ENCODE results near the gene SLC25A46. TPM values are rescaled to one million over a fixed set of nuclear protein-coding genes. Genes with fewer than 3 reads are reported as not detected.
"Not testable (repeated sequence)": the region's sequence is repeated elsewhere in the genome, so short reads cannot be mapped to it uniquely, and the experiment has no call there.

The SLC25A46 gene
- total RNA-seq (10 to 100 TPM; 26.7 to 28.3 TPM), total RNA-seq (46.4 to 65.2 reads per million in 2 donors)

- Mint-ChIP-seq H3K36me3 (ENCODE audit: low read depth) (peaks cover 2% of the 10 kb centered on the region), H3K4me3 (peak within 1 kb of the TSS; percentile 96), H3K4me1 (peaks cover 26% of the 10 kb centered on the region), H3K27me3 (peaks cover 8% of the 10 kb centered on the region), H3K27ac (peak within 1 kb of the TSS; percentile 94)
- DNase-seq (peak; percentile 75 to 79 (median 77)), ATAC-seq (peak; percentile 90)
- no peaks in the 10 kb centered on the region for H3K9me3 ChIP-seq (ENCODE audit: control insufficient read depth, low read length, poor library complexity, severe bottlenecking)
Observed at GRCh38 chr5:110738812-110739651, at the start of gene SLC25A46. Gene SLC25A46 (plus strand): TSS chr5:110739007. CDS start chr5:110739120, 113 bp downstream.

- H3K36me3 Mint-ChIP-seq (ENCODE audit: low read depth); H3K27me3 Mint-ChIP-seq; ATAC-seq; DNase-seq; H3K4me1 Mint-ChIP-seq; H3K9me3 ChIP-seq (ENCODE audit: control insufficient read depth, low read length, poor library complexity, severe bottlenecking); H3K27ac Mint-ChIP-seq; H3K4me3 Mint-ChIP-seq: not testable (repeated sequence)
Observed at GRCh38 chr5:110690587-110690986, 48.2 kb upstream of the SLC25A46 start.

GRCh38 chr5:110692669-110693068 is 46.1 kb upstream of the SLC25A46 start:
- DNase-seq; H3K27ac Mint-ChIP-seq; H3K27me3 Mint-ChIP-seq; H3K4me3 Mint-ChIP-seq; H3K9me3 ChIP-seq (ENCODE audit: control insufficient read depth, low read length, poor library complexity, severe bottlenecking); H3K4me1 Mint-ChIP-seq; ATAC-seq; H3K36me3 Mint-ChIP-seq (ENCODE audit: low read depth): not testable (repeated sequence)

- H3K4me3 Mint-ChIP-seq = no peak overlapping the region
Observed at GRCh38 chr5:110702300-110702699, 36.5 kb upstream of the SLC25A46 start.

GRCh38 chr5:110702704-110703103 is 36.1 kb upstream of the SLC25A46 start:
- Mint-ChIP-seq H3K27ac (no peak overlapping the region), H3K4me3 (no peak overlapping the region), H3K27me3 (peaks cover 19% of the 10 kb centered on the region), H3K4me1 (no peaks in the 10 kb centered on the region), H3K36me3 (ENCODE audit: low read depth) (no peaks in the 10 kb centered on the region)
- ATAC-seq (no peak), DNase-seq (no peak)
- no peaks in the 10 kb centered on the region for H3K9me3 ChIP-seq (ENCODE audit: control insufficient read depth, low read length, poor library complexity, severe bottlenecking)

More at GRCh38 chr5:110702300-110702699, 36.5 kb upstream of the SLC25A46 start:
- DNase-seq (no peak), ATAC-seq (no peak)
- Mint-ChIP-seq H3K4me1 (no peaks in the 10 kb centered on the region), H3K27ac (no peak overlapping the region), H3K36me3 (ENCODE audit: low read depth) (no peaks in the 10 kb centered on the region), H3K27me3 (peaks cover 19% of the 10 kb centered on the region)
- H3K9me3 ChIP-seq (ENCODE audit: control insufficient read depth, low read length, poor library complexity, severe bottlenecking) = no peaks in the 10 kb centered on the region

GRCh38 chr5:110703481-110703880 is 35.3 kb upstream of the SLC25A46 start:
- H3K36me3 Mint-ChIP-seq (ENCODE audit: low read depth) = no peaks in the 10 kb centered on the region
- H3K4me3 Mint-ChIP-seq = no peak overlapping the region
- H3K4me1 Mint-ChIP-seq = no peaks in the 10 kb centered on the region
- H3K9me3 ChIP-seq (ENCODE audit: control insufficient read depth, low read length, poor library complexity, severe bottlenecking) = no peaks in the 10 kb centered on the region
- ATAC-seq (no peak), DNase-seq (no peak)
- H3K27me3 Mint-ChIP-seq = peaks cover 21% of the 10 kb centered on the region
- H3K27ac Mint-ChIP-seq = no peak overlapping the region

GRCh38 chr5:110705349-110705748 is 33.5 kb upstream of the SLC25A46 start:
- H3K27me3 Mint-ChIP-seq = peaks cover 28% of the 10 kb centered on the region
- H3K4me3 Mint-ChIP-seq = no peak overlapping the region
- ATAC-seq (no peak), DNase-seq (no peak)
- H3K27ac Mint-ChIP-seq = no peak overlapping the region
- peaks cover 3% of the 10 kb centered on the region for H3K9me3 ChIP-seq (ENCODE audit: control insufficient read depth, low read length, poor library complexity, severe bottlenecking)
- H3K36me3 Mint-ChIP-seq (ENCODE audit: low read depth) = no peaks in the 10 kb centered on the region
- no peaks in the 10 kb centered on the region for H3K4me1 Mint-ChIP-seq

- H3K4me3 Mint-ChIP-seq = no peak overlapping the region
- ATAC-seq (no peak), DNase-seq (no peak)
- H3K27me3 Mint-ChIP-seq = peaks cover 26% of the 10 kb centered on the region
- H3K9me3 ChIP-seq (ENCODE audit: control insufficient read depth, low read length, poor library complexity, severe bottlenecking) = peaks cover 3% of the 10 kb centered on the region
- no peaks in the 10 kb centered on the region for H3K4me1 Mint-ChIP-seq
- H3K36me3 Mint-ChIP-seq (ENCODE audit: low read depth) = no peaks in the 10 kb centered on the region
- no peak overlapping the region for H3K27ac Mint-ChIP-seq
Observed at GRCh38 chr5:110707260-110707844, 31.5 kb upstream of the SLC25A46 start.

GRCh38 chr5:110716247-110717245 is 22.3 kb upstream of the SLC25A46 start:
- Mint-ChIP-seq H3K4me3 (no peak overlapping the region), H3K27me3 (peaks cover 13% of the 10 kb centered on the region), H3K27ac (no peak overlapping the region), H3K4me1 (no peaks in the 10 kb centered on the region), H3K36me3 (ENCODE audit: low read depth) (no peaks in the 10 kb centered on the region)
- ATAC-seq (no peak), DNase-seq (no peak)
- H3K9me3 ChIP-seq (ENCODE audit: control insufficient read depth, low read length, poor library complexity, severe bottlenecking) = no peaks in the 10 kb centered on the region

- Mint-ChIP-seq H3K27ac (no peak overlapping the region), H3K4me1 (no peaks in the 10 kb centered on the region), H3K36me3 (ENCODE audit: low read depth) (no peaks in the 10 kb centered on the region), H3K27me3 (peaks cover 13% of the 10 kb centered on the region), H3K4me3 (no peak overlapping the region)
- H3K9me3 ChIP-seq (ENCODE audit: control insufficient read depth, low read length, poor library complexity, severe bottlenecking) = no peaks in the 10 kb centered on the region
- DNase-seq (no peak), ATAC-seq (no peak)
Observed at GRCh38 chr5:110718311-110718710, 20.5 kb upstream of the SLC25A46 start.

- DNase-seq (peak; percentile 49 to 57 (median 49)), ATAC-seq (peak; percentile 100)
- Mint-ChIP-seq H3K4me3 (peak within 1 kb of the TSS; percentile 88), H3K36me3 (ENCODE audit: low read depth) (no peaks in the 10 kb centered on the region), H3K27me3 (peaks cover 4% of the 10 kb centered on the region), H3K27ac (no peak within 1 kb of the TSS), H3K4me1 (peaks cover 9% of the 10 kb centered on the region)
- no peaks in the 10 kb centered on the region for H3K9me3 ChIP-seq (ENCODE audit: control insufficient read depth, low read length, poor library complexity, severe bottlenecking)
Observed at GRCh38 chr5:110726249-110727024, 12.4 kb upstream of the SLC25A46 start, which contains the start of gene TMEM232. Gene TMEM232 (minus strand): TSS chr5:110726671. CDS start chr5:110667352, 59,319 bp downstream.

- ATAC-seq (peak; percentile 74), DNase-seq (no peak)
- H3K4me3 Mint-ChIP-seq = peak overlapping the region; percentile 88
- peaks cover 1% of the 10 kb centered on the region for H3K36me3 Mint-ChIP-seq (ENCODE audit: low read depth)
- H3K27ac Mint-ChIP-seq = no peak overlapping the region
- no peaks in the 10 kb centered on the region for H3K9me3 ChIP-seq (ENCODE audit: control insufficient read depth, low read length, poor library complexity, severe bottlenecking)
- H3K27me3 Mint-ChIP-seq = peaks cover 6% of the 10 kb centered on the region
- peaks cover 9% of the 10 kb centered on the region for H3K4me1 Mint-ChIP-seq
Observed at GRCh38 chr5:110727025-110727314, 11.8 kb upstream of the SLC25A46 start.
